ENCODE results near the gene POSTN.

The POSTN gene

DNA sequence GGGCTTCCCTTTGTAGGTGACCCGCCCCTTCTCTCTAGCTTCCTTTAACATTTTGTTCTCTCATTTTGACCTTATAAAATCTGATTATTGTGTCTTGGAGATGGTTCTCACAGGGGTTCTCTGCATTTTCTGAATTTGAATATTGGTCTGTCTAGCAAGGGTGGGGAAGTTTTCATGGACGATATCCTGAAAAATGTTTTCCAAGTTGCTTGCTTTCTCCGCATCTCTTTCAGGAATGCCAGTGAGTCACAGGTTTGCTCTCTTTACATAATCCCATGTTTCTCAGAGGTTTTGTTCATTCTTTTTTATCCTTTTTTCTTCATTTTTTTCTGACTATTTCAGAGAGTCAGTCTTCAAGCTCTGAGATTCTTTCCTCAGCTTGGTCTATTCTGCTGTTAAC, 53.6 kb downstream of the POSTN start:
- Histone ChIP-seq H3K36me3 (no peaks in the 10 kb centered on the region), H3K27me3 (no peaks in the 10 kb centered on the region), H3K4me3 (ENCODE audit: low read depth in 1 of 2, low read length in 1 of 2) (no peak overlapping the region), H3K9me3 (no peaks in the 10 kb centered on the region), H3K4me1 (ENCODE audit: control insufficient read depth in 1 of 2, insufficient read depth in 1 of 2, low read depth in 1 of 2, low read length in 1 of 2) (no peaks in the 10 kb centered on the region), H3K27ac (no peak overlapping the region)
- TF ChIP-seq, protein P1, sequence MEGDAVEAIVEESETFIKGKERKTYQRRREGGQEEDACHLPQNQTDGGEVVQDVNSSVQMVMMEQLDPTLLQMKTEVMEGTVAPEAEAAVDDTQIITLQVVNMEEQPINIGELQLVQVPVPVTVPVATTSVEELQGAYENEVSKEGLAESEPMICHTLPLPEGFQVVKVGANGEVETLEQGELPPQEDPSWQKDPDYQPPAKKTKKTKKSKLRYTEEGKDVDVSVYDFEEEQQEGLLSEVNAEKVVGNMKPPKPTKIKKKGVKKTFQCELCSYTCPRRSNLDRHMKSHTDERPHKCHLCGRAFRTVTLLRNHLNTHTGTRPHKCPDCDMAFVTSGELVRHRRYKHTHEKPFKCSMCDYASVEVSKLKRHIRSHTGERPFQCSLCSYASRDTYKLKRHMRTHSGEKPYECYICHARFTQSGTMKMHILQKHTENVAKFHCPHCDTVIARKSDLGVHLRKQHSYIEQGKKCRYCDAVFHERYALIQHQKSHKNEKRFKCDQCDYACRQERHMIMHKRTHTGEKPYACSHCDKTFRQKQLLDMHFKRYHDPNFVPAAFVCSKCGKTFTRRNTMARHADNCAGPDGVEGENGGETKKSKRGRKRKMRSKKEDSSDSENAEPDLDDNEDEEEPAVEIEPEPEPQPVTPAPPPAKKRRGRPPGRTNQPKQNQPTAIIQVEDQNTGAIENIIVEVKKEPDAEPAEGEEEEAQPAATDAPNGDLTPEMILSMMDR (IDR thresholded peaks at IDR 0.05): no peak

DNA sequence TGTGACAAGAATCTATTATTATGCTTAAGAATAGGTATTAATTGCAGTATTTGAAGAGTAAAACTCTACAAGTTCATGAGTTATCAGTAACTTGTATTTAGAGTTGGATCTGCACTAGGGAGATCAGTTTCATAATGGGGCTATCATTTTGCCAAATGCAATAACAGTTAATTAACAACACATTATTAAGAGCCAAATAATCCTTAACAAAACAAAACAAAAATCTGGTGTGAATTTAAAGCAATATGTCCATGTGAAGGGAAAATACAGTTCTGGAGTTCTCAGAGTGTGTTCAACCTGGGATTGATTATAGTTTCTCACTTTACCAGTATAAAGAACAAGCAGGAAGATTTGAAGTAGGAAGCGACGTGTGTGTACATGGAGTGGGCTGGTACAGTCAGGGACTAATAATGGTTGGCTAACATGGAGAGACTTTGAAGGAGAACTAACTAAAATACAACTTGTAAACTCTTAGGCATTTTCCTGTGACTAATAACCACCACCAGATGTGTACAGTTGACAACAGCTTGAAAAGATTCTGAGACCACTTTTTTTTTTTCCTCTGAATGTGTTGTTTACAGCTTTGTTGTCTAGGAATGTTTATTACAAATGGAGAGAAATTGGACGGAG, 58.5 kb downstream of the POSTN start:
- TF ChIP-seq, protein P1 (IDR thresholded peaks at IDR 0.05): no peak
- H3K4me3 ChIP-seq (ENCODE audit: low read depth in 1 of 2, low read length in 1 of 2): no peak overlapping the region
- no peaks in the 10 kb centered on the region for H3K27me3 ChIP-seq
- H3K9me3 ChIP-seq: no peaks in the 10 kb centered on the region
- no peak overlapping the region for H3K27ac ChIP-seq
- no peaks in the 10 kb centered on the region for H3K36me3 ChIP-seq
- no peaks in the 10 kb centered on the region for H3K4me1 ChIP-seq (ENCODE audit: control insufficient read depth in 1 of 2, insufficient read depth in 1 of 2, low read depth in 1 of 2, low read length in 1 of 2)

DNA sequence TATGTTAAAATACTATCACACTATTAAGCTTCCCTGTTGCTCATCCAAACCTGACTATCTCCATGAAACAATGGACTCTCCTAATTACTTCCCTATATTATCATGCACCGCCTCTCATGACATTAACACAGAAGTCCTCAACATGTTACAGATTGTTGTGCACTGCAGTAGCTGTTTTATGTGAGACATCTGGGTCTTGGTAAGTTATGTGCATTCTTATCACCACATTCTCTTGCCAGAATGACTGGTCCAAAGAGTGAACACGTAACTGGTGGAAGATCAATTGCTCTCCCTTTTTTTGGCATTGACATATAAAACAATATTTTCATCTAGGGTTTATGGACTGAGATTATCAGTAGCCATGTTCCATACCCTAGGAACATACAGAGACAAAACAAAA, 59.4 kb downstream of the POSTN start:
- Histone ChIP-seq H3K4me3 (ENCODE audit: low read depth in 1 of 2, low read length in 1 of 2) (no peak overlapping the region), H3K4me1 (ENCODE audit: control insufficient read depth in 1 of 2, insufficient read depth in 1 of 2, low read depth in 1 of 2, low read length in 1 of 2) (no peaks in the 10 kb centered on the region), H3K27ac (no peak overlapping the region), H3K9me3 (no peaks in the 10 kb centered on the region), H3K27me3 (no peaks in the 10 kb centered on the region), H3K36me3 (no peaks in the 10 kb centered on the region)
- TF ChIP-seq, protein P1 (IDR thresholded peaks at IDR 0.05): no peak

DNA sequence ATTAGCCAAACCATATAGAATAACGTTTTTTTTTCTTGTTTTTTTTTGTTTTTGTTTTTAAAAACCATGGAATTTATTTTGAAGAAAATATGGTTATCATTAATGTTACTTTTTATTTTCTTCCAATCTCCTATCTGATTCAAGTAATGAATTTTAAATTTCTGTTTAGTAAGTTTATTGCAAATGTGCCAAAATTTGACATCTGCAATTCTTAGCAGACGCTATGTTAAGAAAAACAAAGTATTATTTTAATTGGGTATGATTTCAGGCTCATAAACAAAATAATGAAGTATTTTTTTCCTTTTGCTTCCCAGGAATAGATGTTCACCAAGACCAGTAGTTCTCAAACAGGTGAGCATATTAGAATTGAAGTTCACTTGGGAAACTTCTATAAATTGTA, 63.1 kb downstream of the POSTN start:
- Histone ChIP-seq H3K27me3 (no peaks in the 10 kb centered on the region), H3K4me3 (ENCODE audit: low read depth in 1 of 2, low read length in 1 of 2) (no peak overlapping the region), H3K4me1 (ENCODE audit: control insufficient read depth in 1 of 2, insufficient read depth in 1 of 2, low read depth in 1 of 2, low read length in 1 of 2) (no peaks in the 10 kb centered on the region), H3K27ac (no peak overlapping the region), H3K9me3 (no peaks in the 10 kb centered on the region), H3K36me3 (no peaks in the 10 kb centered on the region)
- TF ChIP-seq, protein P1 (IDR thresholded peaks at IDR 0.05): no peak

DNA sequence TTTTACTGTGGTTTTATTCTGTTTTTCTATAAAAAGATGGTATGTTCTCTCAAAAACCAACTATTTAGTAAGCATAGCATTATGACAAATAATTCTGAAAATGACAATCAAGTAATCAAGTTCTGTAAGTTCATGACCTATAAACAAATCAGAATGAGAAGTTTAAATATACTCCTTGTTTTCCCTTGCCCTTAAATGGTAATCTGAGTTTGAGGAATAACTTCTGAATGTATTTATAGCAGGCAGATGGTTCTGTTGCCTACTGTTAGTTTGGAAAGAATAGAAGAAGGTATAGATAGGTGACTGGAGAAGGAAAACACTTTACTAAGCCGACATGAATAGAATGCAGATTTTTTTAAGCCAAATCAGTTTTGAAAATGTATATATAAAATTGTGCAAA, 63.9 kb downstream of the POSTN start:
- H3K27ac ChIP-seq: no peak overlapping the region
- no peaks in the 10 kb centered on the region for H3K4me1 ChIP-seq (ENCODE audit: control insufficient read depth in 1 of 2, insufficient read depth in 1 of 2, low read depth in 1 of 2, low read length in 1 of 2)
- no peak overlapping the region for H3K4me3 ChIP-seq (ENCODE audit: low read depth in 1 of 2, low read length in 1 of 2)
- no peaks in the 10 kb centered on the region for H3K36me3 ChIP-seq
- TF ChIP-seq, protein P1 (IDR thresholded peaks at IDR 0.05): no peak
- no peaks in the 10 kb centered on the region for H3K27me3 ChIP-seq
- no peaks in the 10 kb centered on the region for H3K9me3 ChIP-seq

DNA sequence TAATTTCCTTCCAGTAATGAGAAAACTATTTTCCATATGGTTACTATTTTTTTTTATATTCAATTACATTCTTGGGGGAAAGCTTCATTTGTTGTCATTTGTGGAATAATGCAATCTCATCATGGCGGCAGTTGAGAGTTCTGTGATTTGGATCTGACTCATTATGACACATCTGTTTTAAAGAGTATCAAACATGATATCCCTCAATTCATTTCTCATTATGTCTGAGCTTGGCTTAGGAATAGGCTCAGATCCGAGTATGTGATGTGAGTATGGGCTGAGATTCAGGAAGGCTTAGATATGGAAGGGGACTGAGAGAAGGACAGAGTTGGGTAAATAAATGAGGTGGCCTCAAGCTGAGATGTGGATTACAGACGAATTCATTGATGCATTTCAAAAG, 64.4 kb downstream of the POSTN start:
- Histone ChIP-seq H3K27ac (no peak overlapping the region), H3K27me3 (no peaks in the 10 kb centered on the region), H3K4me3 (ENCODE audit: low read depth in 1 of 2, low read length in 1 of 2) (no peak overlapping the region), H3K9me3 (no peaks in the 10 kb centered on the region), H3K36me3 (no peaks in the 10 kb centered on the region), H3K4me1 (ENCODE audit: control insufficient read depth in 1 of 2, insufficient read depth in 1 of 2, low read depth in 1 of 2, low read length in 1 of 2) (no peaks in the 10 kb centered on the region)
- TF ChIP-seq, protein P1 (IDR thresholded peaks at IDR 0.05): no peak
